Fibroblast of lung (primary cell): ENCODE measurements around the gene SCN8A. TPM values are rescaled to one million over a fixed set of nuclear protein-coding genes. Genes with fewer than 3 reads are reported as not detected.

Source experiments
- DNase-seq, 2 donors: peaks; one replicate each; pipeline versions ENCODE4 v3.0.0 to v3.0.0-alpha.2; 2010; ENCODE audit warnings: low read depth in 2 of 2
- H2AFZ ChIP-seq: 2 replicates; pipeline ENCODE4 v1.5.1; 2012; ENCODE audit warnings: low read length, control low read depth, inconsistent platforms
- H3K27ac ChIP-seq: 2 replicates; pipeline ENCODE4 v1.5.1; 2011; ENCODE audit warnings: low read length, control low read depth; ENCODE audit not compliant: insufficient read depth
- H3K27me3 ChIP-seq: 2 replicates; pipeline ENCODE4 v1.5.1; 2011; ENCODE audit warnings: mild to moderate bottlenecking, low read length; ENCODE audit not compliant: control insufficient read depth, insufficient read depth
- H3K36me3 ChIP-seq: 2 replicates; pipeline ENCODE4 v1.5.1; 2011; ENCODE audit warnings: low read length; ENCODE audit not compliant: control insufficient read depth, insufficient read depth
- H3K4me1 ChIP-seq: 2 replicates; pipeline ENCODE4 v1.5.1; 2011; ENCODE audit warnings: low read length; ENCODE audit not compliant: control insufficient read depth, insufficient read depth; ENCODE audit errors: extremely low read depth
- H3K4me2 ChIP-seq: 2 replicates; pipeline ENCODE4 v1.5.1; 2011; ENCODE audit warnings: low read length, control low read depth; ENCODE audit not compliant: insufficient read depth; ENCODE audit errors: extremely low read depth
- H3K4me3 ChIP-seq, 4 experiments: fragments of 200-600 bp in 1 of 4; sonication (generic) in 1 of 4; replicated peaks in 1 of 4; 2 replicates each; pipeline ENCODE4 v1.5.1; 2011 to 2016; ENCODE audit warnings: low read length in 4 of 4, low read depth in 3 of 4, mild to moderate bottlenecking in 3 of 4, control low read depth in 2 of 4, inconsistent platforms in 1 of 4, mixed read lengths in 1 of 4; ENCODE audit not compliant: insufficient read depth in 1 of 4; ENCODE audit errors: control extremely low read depth in 1 of 4
- H3K79me2 ChIP-seq: 2 replicates; pipeline ENCODE4 v1.5.1; 2012; ENCODE audit warnings: mild to moderate bottlenecking, low read length, inconsistent platforms; ENCODE audit not compliant: control insufficient read depth, insufficient read depth
- H3K9ac ChIP-seq: 2 replicates; pipeline ENCODE4 v1.5.1; 2011; ENCODE audit warnings: mild to moderate bottlenecking, low read length, control low read depth; ENCODE audit not compliant: insufficient read depth
- H3K9me3 ChIP-seq: 2 replicates; pipeline ENCODE4 v1.5.1; 2012; ENCODE audit warnings: low read depth, low read length; ENCODE audit not compliant: control insufficient read depth, insufficient read depth
- H4K20me1 ChIP-seq: 2 replicates; pipeline ENCODE4 v1.5.1; 2011; ENCODE audit warnings: low read length; ENCODE audit not compliant: control insufficient read depth, insufficient read depth; ENCODE audit errors: extremely low read depth
- CTCF ChIP-seq, 2 donors: IDR thresholded peaks in 1 of 2; conservative IDR thresholded peaks in 1 of 2; 1 replicate in 1 of 2; 2 replicates in 1 of 2; pipeline ENCODE4 v1.5.1; 2011 to 2012; ENCODE audit warnings: low read length in 2 of 2, control low read depth in 1 of 2, inconsistent platforms in 1 of 2, low read depth in 1 of 2, mild to moderate bottlenecking in 1 of 2
- EZH2 ChIP-seq: IDR thresholded peaks from 2 replicates; pipeline ENCODE4 v1.5.1; 2012; ENCODE audit warnings: low read length, control low read depth, mild to moderate bottlenecking; ENCODE audit errors: missing control alignments
- polyA plus RNA-seq, 2 donors: library from polyadenylated mRNA; depleted of rRNA in 1 of 2; stranded (reverse) in 1 of 2; unstranded in 1 of 2; fragments of >200 nt; gene quantifications; 2 replicates each; pipeline ENCODE4 v1.2.1, GENCODE V29; 2011 to 2012; ENCODE audit warnings: missing spikeins in 1 of 2
- total RNA-seq: library from RNA; depleted of rRNA; stranded (reverse); fragments of >200 nt; gene quantifications from 2 replicates; pipeline ENCODE4 v1.2.1, GENCODE V29; 2014

SCN8A gene
- total and polyA plus RNA-seq, 2 donors (not counting 1 experiment from before 2014, with no cell fraction given), result 12.8 to 27.2 TPM

GRCh38 chr12:51635346-51635745 is 44.3 kb downstream of the SCN8A start:
- no peak overlapping the region for H2AFZ ChIP-seq
- DNase-seq, result peak in 1 of 2 donors; percentile 61
- peaks cover 8% of the 10 kb centered on the region for H3K4me1 ChIP-seq
- H3K79me2 ChIP-seq, result peaks cover 31% of the 10 kb centered on the region
- no peak for TF ChIP-seq CTCF (conservative IDR thresholded peaks at IDR 0.05 in 1 of 2, IDR thresholded peaks at IDR 0.05 in 1 of 2; ENCODE audit: low read depth in 1 of 2, low read length in 2 of 2)
- TF ChIP-seq EZH2, result no peak
- no peaks in the 10 kb centered on the region for H3K36me3 ChIP-seq
- no peak overlapping the region for H3K9ac ChIP-seq
- peaks cover 2% of the 10 kb centered on the region for H4K20me1 ChIP-seq
- no peaks in the 10 kb centered on the region for H3K27me3 ChIP-seq
- no peak overlapping the region for H3K4me2 ChIP-seq
- no peak overlapping the region for H3K27ac ChIP-seq
- no peaks in the 10 kb centered on the region for H3K9me3 ChIP-seq
- H3K4me3 ChIP-seq, result no peak overlapping the region

- no peak overlapping the region for H3K27ac ChIP-seq
- H3K4me2 ChIP-seq, result no peak overlapping the region
- H3K79me2 ChIP-seq, result peaks cover 22% of the 10 kb centered on the region
Measured at GRCh38 chr12:51636581-51636980, 45.5 kb downstream of the SCN8A start.

GRCh38 chr12:51636986-51637385 is 46.0 kb downstream of the SCN8A start:
- peaks cover 19% of the 10 kb centered on the region for H3K79me2 ChIP-seq
- H4K20me1 ChIP-seq, result peaks cover 5% of the 10 kb centered on the region

More at GRCh38 chr12:51636581-51636980, 45.5 kb downstream of the SCN8A start:
- Histone ChIP-seq H4K20me1 (peaks cover 5% of the 10 kb centered on the region), H3K27me3 (no peaks in the 10 kb centered on the region), H3K4me1 (peaks cover 3% of the 10 kb centered on the region), H3K4me3 (no peak overlapping the region), H3K9me3 (no peaks in the 10 kb centered on the region), H2AFZ (no peak overlapping the region), H3K36me3 (no peaks in the 10 kb centered on the region), H3K9ac (no peak overlapping the region)
- TF ChIP-seq EZH2 (no peak), CTCF (conservative IDR thresholded peaks at IDR 0.05 in 1 of 2, IDR thresholded peaks at IDR 0.05 in 1 of 2; ENCODE audit: low read depth in 1 of 2, low read length in 2 of 2) (no peak)
- peak in 1 of 2 donors; percentile 36 for DNase-seq

More at GRCh38 chr12:51636986-51637385, 46.0 kb downstream of the SCN8A start:
- H3K4me3 ChIP-seq, result no peak overlapping the region
- no peaks in the 10 kb centered on the region for H3K9me3 ChIP-seq
- TF ChIP-seq CTCF (conservative IDR thresholded peaks at IDR 0.05 in 1 of 2, IDR thresholded peaks at IDR 0.05 in 1 of 2; ENCODE audit: low read depth in 1 of 2, low read length in 2 of 2) (no peak), EZH2 (no peak)
- no peaks in the 10 kb centered on the region for H3K27me3 ChIP-seq
- no peak for DNase-seq
- H3K4me1 ChIP-seq, result no peaks in the 10 kb centered on the region
- no peaks in the 10 kb centered on the region for H3K36me3 ChIP-seq
- H2AFZ ChIP-seq, result no peak overlapping the region
- H3K27ac ChIP-seq, result no peak overlapping the region
- H3K4me2 ChIP-seq, result no peak overlapping the region
- H3K9ac ChIP-seq, result no peak overlapping the region
